DMS153 treated with DMSO at 0.1 percent for 48 hours (cell line): ENCODE measurements around the gene HOXB6.
A peak's percentile ranks its signal among the peaks of the same experiment; 100 is the strongest.

Experiments
- DNase-seq: peaks from one replicate; lab custom pipeline; 2025; ENCODE audit not compliant: unreplicated experiment; lab: John Stamatoyannopoulos, UW

HOXB6 gene

GRCh38 chr17:48622857-48623256 lies 18.1 kb upstream of the HOXB6 start:
- no peak for DNase-seq

GRCh38 chr17:48621410-48622392 lies 16.9 kb upstream of the HOXB6 start:
- DNase-seq = no peak

- no peak for DNase-seq
Observed at GRCh38 chr17:48620461-48621139, 15.8 kb upstream of the HOXB6 start.

GRCh38 chr17:48619826-48620449 lies 15.2 kb upstream of the HOXB6 start:
- no peak for DNase-seq

GRCh38 chr17:48618256-48618896 lies 13.6 kb upstream of the HOXB6 start:
- peak; percentile 88 for DNase-seq

GRCh38 chr17:48617471-48618255 lies 12.9 kb upstream of the HOXB6 start:
- DNase-seq = no peak

GRCh38 chr17:48616717-48617470 lies 12.1 kb upstream of the HOXB6 start:
- no peak for DNase-seq

GRCh38 chr17:48615963-48616716 lies 11.4 kb upstream of the HOXB6 start:
- DNase-seq = no peak

GRCh38 chr17:48615047-48615962 lies 10.5 kb upstream of the HOXB6 start, which contains the start of gene HOXB8:
TSS of gene HOXB8 (minus strand) at chr17:48615292. CDS start at chr17:48614704, 588 bp downstream.
- DNase-seq = no peak

GRCh38 chr17:48613862-48614694 lies 9.3 kb upstream of the HOXB6 start:
- peak; percentile 16 for DNase-seq

- no peak for DNase-seq
Observed at GRCh38 chr17:48612854-48613691, 8.3 kb upstream of the HOXB6 start.

GRCh38 chr17:48612456-48612853 lies 7.7 kb upstream of the HOXB6 start:
- no peak for DNase-seq

GRCh38 chr17:48611681-48612455 lies 7.1 kb upstream of the HOXB6 start:
- peak; percentile 59 for DNase-seq

GRCh38 chr17:48611213-48611612 lies 6.4 kb upstream of the HOXB6 start:
- DNase-seq = peak; percentile 36
